ENCODE results near the gene MT1M.
"Not testable (repeated sequence)": the region's sequence is repeated elsewhere in the genome, so short reads cannot be mapped to it uniquely, and the experiment has no call there.

The MT1M gene

GRCh38 chr16:56657555-56658326 is 25.3 kb downstream of the MT1M start, which contains the start of gene MT1F:
MT1F (plus strand) TSS chr16:56657959; CDS start chr16:56658059, 100 bp downstream.
- no peak for DNase-seq

GRCh38 chr16:56658327-56658875 is 25.9 kb downstream of the MT1M start:
- DNase-seq: no peak

- no peak for DNase-seq
Measured at GRCh38 chr16:56662357-56663354, 30.2 kb downstream of the MT1M start.

GRCh38 chr16:56664506-56664905 is 32.0 kb downstream of the MT1M start:
- no peak for DNase-seq

GRCh38 chr16:56665286-56666261 is 33.1 kb downstream of the MT1M start:
- DNase-seq: not testable (repeated sequence)

GRCh38 chr16:56667581-56668571 is 35.4 kb downstream of the MT1M start, which contains the start of gene MT1G:
MT1G (minus strand) TSS chr16:56668065; CDS start chr16:56667993, 72 bp downstream.
- no peak for DNase-seq

GRCh38 chr16:56669005-56669839 is 36.8 kb downstream of the MT1M start, which contains the start of gene MT1H:
MT1H (plus strand) TSS chr16:56669814; CDS start chr16:56669885, 71 bp downstream.
- DNase-seq: no peak

- DNase-seq: no peak
Measured at GRCh38 chr16:56669840-56670619, 37.6 kb downstream of the MT1M start.

- DNase-seq: no peak
Measured at GRCh38 chr16:56670620-56670934, 38.1 kb downstream of the MT1M start.

GRCh38 chr16:56671691-56672090 is 39.2 kb downstream of the MT1M start:
- DNase-seq: peak; percentile 3 to 15

GRCh38 chr16:56672171-56672570 is 39.7 kb downstream of the MT1M start:
- not testable (repeated sequence) for DNase-seq

GRCh38 chr16:56672761-56673536 is 40.5 kb downstream of the MT1M start:
- DNase-seq: no peak

- peak in 1 of 2 experiments; percentile 14 for DNase-seq
Measured at GRCh38 chr16:56673921-56674320, 41.5 kb downstream of the MT1M start.

GRCh38 chr16:56674570-56674969 is 42.1 kb downstream of the MT1M start:
- DNase-seq: peak in 1 of 2 experiments; percentile 32

- no peak for DNase-seq
Measured at GRCh38 chr16:56675685-56676210, 43.3 kb downstream of the MT1M start.

- no peak for DNase-seq
Measured at GRCh38 chr16:56677474-56677873, 45.0 kb downstream of the MT1M start.

GRCh38 chr16:56679078-56679730 is 46.7 kb downstream of the MT1M start:
- no peak for DNase-seq
